Endothelial cell of hepatic sinusoid (primary cell): ENCODE data around the gene LRIT3.
"Not testable (repeated sequence)": the region's sequence is repeated elsewhere in the genome, so short reads cannot be mapped to it uniquely, and the experiment has no call there.

ENCODE experiments used
- in situ Hi-C: cut with HindIII; loops from 2 replicates; pipeline ENCODE4 v1.10.0; 2017; ENCODE audit warnings: low sequenced_read_pairs

Gene LRIT3

DNA sequence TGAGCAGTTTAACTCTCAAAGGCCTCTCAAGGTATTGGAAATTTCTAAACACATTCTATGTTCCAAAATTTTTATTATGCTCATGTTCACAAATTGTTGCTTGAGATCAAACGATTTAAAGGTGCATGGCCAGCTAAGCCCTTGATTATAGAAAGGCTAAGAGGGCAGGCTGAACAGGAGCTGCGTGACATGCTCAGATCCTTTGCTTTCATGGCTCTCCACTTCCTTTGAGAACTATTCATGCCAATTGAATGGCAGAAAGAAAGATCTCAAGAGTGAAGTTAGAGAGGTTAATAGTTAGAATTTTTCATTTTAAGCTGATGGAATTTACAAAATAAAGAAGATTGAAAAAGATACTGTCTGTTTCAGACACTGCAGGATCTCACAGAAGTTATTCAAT, 594 bp downstream of the LRIT3 start:
- in situ Hi-C loops, result no loop called here

DNA sequence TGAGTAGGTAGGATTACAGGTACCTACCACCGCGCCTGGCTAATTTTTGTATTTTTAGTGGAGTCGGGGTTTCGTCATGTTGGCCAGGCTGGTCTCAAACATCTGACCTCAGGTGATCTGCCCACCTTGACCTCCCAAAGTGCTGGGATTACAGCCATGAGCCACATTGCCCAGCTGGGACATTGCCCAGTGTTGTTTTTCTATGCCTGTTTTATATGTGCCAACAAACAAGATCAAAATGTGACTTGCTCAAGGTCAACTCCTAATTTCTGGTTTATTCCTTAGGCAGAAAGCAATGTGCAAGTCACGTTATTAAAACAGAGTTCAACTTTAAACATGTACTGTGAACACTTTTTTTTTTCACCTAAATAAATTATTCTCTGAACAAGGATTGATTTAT, 2.7 kb downstream of the LRIT3 start:
- in situ Hi-C loops, result no loop called here

DNA sequence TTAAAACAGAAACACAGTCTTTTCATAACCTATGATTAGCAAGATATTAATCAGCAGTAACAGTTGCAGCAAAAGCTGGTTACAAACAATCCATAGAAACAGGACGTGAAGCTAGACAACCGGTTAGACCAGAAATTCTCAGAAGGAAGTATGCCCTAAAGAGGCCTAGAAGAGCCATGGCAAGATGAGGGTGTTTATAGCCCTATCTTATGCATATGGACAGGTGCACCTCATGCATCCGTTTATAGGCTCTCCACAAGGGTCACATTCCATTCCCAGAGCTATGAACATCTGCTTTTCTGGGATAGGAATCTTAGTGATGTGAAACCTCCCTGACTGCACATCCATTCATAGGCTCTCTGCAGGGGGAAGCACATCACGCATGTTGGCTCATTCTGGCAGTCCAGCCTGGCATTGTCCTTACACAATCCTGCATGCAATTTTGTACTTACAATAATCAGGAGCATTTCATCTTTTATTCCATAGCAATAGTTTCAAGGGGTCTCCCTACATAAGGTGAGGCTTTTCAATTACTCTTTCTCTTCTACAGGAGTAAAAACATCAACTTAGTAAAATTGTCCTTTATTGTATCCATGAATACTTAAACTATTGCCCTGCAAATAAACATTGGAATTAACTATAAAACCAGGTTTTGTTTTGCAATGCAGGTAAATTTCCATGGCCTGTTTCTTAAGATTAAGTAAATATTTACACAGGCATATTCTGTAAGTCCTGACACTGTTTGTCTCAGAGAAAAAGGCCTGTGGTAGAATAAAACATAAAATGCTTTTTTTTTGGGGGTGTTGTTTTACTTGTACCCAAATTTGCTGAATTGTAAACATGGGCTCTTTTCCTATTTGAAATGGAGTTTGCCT, 11.8 kb downstream of the LRIT3 start:
- in situ Hi-C loops, result not testable (repeated sequence)

DNA sequence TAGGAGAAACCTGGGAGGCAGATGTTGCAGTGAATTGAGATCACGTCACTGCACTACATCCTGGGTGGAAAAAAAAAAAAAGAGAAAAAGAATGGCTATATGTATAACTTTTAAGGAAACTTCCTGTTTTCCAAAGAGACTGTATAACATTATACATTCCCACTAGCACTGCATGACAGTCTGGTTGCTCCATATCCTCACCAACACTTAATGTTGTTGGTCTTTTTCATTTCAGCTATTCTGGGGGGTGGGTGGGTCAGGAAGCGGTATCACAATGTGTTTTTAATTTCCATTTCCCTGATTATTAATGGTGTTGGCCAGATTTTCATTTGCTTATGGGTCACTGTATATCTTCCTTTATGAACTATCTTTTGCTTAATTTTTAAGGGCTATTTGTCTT, 13.4 kb downstream of the LRIT3 start:
- in situ Hi-C loops, result no loop called here

DNA sequence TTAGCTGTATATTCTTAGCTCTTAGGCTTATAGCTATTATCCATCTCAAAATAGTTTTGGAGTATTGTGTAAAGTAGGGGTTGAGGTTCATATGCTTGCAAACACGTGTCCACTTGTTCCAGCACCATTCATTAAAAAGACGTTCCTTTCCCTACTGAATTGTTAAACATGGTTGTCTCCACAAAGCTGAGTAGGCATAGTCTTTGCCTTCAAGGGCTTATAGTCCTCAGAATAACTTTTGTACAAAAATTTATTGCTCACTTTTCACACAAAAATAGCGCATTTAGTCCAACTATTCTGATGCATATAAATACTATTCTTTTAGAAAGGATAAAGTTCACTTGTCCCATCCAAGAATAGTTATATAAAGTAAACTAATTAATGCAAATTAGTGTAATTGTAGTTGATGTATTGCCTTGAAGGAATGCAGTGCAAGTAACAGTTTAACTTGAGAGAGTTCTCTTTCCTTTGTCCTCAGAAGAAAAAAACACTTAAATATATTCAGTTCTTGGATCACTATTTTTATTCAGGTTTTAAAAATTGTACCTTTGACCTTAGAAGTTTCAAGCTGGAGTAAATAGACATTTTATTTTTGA, 14.1 kb downstream of the LRIT3 start:
- in situ Hi-C loops, result no loop called here

DNA sequence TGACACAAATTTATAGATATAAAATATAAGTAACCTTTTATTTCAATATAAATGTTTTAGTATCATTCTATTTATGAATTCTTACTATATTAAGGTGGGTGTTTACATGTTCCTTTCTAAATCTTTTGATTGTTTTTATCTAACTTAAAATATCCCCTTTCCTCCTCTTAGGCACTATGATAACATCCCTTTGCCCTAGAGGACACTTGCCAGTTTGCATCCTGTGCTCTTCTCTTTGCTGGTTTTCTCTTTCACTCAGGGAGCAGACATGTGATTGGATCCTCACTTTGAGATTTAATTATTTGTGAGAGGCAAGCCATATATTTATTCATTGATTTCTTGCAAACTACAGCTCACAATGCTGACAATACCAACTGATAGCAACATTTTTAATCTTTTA, 16.2 kb downstream of the LRIT3 start:
- in situ Hi-C loops, result no loop called here

DNA sequence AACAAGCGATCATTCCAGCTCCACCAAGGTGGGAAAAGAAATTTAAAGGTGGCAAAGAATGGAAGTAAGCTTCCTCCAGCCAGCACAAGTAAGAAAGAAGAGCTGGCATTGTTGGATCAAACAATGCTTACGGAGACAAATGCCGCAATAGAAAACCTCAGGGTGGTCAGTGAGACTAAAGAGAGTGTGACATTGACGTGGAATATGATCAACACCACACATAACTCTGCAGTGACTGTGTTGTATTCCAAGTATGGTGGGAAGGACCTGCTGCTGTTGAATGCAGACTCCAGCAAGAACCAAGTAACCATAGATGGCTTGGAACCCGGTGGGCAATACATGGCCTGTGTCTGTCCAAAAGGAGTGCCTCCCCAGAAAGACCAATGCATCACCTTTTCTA, 22.2 kb downstream of the LRIT3 start:
- in situ Hi-C loops, result no loop called here

DNA sequence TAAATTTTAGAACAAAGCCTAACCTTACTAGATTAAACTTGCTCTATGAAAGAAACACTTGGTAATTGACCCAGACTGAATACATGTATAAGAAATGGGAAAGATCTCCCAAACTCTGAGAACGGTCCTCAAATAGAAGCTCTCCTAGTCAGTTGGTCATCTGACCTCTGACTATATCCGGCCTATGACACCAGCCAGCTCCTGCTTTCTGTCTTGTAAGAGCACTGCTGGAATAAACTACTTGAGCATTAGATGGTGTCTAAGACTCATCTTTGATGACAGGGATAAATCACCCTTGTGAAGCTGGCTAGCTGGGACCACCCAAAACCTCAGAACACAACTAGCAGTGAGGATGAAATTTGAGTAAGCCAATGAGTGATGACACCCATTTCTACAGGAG, 24.2 kb downstream of the LRIT3 start:
- in situ Hi-C loops, result no loop called here

DNA sequence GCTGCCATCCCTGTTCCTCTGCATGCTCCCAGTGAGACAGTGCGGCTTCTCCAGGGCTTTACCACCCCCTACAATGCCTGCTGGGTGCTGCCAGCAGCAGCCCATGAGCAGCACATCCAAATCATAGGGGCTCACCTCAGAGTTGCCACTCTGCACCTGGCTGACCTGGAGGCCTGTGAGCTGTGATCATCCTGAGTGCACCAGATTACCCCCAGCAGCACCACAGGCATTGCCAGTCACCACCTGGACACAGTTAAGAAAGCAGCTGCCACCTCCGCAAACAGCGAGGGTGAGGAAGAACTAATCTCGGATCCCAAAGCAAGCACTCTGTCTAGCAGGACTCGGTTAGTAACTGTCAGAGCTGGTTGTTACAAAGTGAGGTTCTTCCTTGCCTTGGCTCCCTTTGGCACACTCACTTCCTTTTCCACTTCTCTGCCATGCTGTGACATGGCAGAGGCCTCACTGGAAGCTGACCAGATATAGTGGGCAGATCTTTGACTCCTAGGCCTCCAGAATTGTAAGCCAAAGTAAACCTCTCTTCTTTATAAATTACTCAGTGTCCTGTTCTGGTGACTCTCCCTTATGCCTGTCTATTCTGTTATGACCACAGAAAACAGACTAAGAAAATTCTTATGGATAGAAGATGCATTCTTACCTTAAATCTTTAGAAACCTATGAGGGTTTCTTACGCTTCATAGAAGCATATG, 25.2 kb downstream of the LRIT3 start:
- in situ Hi-C loops, result no loop called here

DNA sequence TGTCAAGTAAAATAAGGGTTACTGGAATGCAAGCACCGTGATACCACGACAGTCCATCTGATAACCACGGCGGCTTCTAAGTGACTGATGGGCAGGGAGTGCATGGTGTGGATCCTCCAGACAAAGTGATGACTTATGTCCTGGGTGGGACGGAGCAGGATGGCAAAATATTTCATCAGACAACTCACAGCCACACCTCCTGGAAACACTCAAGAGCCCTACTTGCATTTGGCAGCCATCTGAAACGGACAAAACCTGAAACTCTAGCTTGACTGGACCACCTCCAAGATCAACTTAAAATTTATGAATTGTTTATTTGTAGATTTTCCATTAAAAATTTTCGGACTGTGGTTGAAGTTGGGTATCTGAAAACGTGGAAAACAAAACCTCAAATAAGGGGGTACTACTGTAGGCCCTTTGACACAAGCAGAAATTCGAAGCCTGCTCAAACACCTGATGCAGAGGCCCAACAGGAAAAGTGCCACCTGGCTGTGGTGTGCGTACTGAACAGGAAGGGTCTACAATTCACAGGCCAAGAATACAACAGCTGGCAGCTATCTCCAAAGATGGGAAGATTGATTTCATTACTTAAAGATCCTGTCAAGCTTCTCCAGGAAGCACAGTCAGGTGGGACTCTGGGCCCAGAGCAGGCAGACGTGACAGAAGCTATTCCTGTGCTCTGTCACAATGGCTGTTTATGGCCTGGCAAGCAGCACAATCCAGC, 26.0 kb downstream of the LRIT3 start:
- in situ Hi-C loops, result no loop called here

DNA sequence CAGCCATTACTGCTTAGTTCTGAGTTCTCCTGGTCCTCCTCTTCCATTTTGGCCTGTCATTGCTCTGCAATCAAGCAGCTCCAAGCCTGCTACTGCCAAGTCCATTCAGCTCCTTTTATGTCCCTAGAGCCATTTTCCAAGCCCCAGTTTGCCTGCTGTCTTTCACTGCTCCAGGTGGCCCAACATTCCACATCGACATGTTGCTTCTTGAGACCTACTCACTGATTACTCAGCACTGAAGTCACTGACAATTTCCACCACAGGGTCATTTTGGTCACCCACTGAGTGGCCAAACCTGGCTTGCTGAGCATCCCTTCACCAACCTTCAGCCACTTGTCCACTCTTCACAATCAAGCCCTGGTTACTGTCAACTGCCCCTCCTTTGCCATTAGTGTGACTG, 27.2 kb downstream of the LRIT3 start:
- in situ Hi-C loops, result no loop called here

DNA sequence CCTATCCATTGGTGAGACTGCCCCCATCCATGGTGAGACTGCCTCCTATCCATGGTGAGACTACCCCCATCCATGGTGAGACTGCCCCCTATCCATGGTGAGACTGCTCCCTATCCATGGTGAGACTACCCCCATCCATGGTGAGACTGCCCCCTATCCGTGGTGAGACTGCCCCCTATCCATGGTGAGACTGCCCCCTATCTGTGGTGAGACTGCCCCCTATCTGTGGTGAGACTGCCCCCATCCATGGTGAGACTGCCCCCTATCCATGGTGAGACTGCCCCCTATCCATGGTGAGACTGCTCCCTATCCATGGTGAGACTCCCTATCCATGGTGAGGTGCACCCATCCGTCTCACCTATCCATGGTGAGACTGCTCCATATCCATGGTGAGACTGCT, 27.6 kb downstream of the LRIT3 start:
- in situ Hi-C loops, result not testable (repeated sequence)

DNA sequence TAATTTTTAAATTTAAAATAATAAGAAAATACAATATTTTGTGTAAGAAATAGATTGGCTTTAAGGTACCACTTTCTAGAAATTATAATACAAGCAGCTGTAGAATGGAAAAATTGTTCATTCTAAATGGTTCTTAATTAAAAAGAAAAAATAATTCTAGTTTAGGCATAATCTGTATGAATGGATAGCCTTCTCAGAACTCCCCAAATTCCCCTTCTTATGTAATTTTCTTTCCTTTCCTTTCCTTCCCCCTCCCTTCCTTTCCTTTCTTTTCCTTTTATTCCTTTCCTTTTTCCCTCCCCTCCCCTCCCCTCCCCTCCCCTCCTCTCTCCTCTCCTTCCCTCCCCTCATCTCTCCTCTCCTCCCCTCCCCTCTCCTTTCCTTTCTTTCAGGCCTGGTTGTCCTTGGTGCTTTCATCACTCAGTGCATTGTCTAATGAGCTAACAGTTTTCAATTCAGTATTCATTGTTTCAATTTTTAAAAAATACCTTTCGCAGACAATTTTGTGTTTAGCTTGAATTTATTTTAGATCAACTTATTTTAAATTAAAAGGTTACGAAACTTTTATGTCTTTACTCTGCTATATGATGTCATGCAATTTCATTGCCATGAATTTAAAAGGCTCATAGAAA, 28.8 kb downstream of the LRIT3 start:
- in situ Hi-C loops, result no loop called here

DNA sequence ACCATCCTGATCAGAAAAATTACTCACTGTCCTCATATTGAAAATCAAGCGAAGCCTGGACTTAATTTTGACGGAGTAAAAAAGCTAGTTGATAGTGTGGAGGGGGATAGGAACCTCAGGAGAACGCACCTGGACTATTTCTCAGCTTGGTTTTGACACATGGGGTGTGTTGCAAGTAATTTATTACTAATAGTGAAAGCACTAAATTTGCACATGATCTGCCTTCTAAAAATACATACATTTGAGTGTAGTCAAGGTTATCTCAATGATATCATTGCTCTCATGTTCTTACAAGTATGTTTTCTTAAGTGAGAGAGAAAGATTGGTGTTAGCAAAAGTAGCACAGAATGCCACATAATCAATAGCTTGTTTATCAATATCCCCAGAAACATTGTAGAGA, 29.5 kb downstream of the LRIT3 start:
- in situ Hi-C loops, result no loop called here

DNA sequence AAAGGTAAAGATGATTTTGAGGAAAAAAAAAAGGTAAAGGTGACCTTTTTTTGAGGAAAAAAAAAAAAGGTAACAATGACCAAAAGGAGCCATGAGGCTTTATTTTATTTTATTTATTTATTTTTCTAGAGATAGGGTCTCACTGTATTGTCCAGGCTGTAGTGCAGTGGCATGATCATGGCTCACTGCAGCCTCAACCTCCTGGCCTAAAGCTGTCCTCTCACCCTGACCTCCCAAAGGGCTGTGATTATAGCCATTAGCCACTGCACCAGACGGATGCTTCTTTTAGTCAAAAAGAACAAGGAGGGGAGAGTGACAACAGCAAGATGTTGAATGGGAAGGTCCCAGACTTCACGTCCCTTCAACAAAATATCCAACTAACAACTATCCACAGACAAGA, 30.4 kb downstream of the LRIT3 start:
- in situ Hi-C loops, result no loop called here

DNA sequence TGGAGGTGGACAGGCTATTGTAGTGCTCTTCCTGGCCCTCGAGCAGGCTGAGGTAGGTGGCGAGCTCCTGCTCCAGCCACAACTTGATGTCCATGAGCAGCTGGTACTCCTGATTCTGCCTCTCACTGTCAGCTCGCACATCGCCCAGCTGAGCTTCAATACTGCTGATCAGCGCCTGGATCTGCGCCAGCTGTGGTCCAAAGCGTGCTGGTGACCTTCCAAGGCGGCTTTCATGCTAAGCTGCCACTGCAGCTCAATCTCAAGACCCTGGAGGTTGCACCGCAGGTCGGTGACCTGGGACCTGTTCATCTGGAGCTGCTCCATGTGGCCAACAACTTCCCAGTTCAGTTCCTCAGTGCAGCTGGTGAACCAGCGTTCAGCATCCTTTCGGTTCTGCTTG, 31.2 kb downstream of the LRIT3 start:
- in situ Hi-C loops, result no loop called here

DNA sequence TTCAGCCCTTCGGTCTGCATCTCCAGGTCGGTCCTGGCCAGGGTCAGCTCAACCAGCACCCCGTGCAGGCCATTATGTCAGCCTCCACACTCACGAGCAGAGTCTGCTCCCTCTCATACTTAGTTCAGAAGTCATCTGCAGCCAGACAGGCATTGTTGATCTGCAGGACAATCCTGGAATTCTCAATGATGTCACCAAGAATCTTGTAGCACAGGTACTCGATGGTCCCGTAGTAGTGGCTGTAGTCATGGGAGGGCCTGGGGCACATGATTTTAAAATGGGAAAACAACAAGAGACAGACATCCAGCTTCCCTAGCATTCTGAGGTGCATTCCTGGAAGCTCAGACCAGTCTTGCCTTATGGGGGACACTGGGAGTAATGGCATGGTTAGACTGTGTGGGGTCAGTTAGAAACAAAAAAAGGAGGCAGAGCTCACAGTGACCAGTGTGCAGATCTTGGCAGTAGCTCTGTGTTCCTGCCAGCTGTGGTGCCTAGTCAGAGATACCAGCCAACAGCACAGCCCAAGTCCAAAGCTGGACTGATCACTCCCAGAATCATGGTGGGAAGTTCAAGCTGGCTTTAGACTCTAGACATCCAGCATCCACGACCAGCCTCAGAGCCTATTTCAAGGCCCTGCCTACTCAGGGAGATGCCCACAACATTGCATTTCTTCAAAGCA, 31.9 kb downstream of the LRIT3 start:
- in situ Hi-C loops, result no loop called here

DNA sequence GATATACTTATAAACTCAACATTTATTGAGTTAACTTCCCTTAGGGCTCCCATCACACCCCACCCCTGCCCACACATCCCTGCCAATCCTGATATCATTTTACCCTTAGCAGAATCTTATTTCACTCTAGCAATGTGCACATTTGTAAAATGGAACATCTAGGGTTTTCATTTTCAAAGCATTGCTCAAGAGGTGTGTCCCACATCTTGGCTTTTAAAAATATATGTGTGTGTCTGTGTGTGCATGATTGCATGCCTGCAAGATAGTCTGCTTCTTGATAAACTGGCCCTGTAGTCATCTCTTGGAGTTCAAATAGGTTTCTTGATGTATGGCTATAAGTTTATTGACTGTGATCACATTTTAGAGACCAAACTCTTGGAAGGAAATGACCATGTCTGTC, 38.4 kb downstream of the LRIT3 start:
- in situ Hi-C loops, result no loop called here

DNA sequence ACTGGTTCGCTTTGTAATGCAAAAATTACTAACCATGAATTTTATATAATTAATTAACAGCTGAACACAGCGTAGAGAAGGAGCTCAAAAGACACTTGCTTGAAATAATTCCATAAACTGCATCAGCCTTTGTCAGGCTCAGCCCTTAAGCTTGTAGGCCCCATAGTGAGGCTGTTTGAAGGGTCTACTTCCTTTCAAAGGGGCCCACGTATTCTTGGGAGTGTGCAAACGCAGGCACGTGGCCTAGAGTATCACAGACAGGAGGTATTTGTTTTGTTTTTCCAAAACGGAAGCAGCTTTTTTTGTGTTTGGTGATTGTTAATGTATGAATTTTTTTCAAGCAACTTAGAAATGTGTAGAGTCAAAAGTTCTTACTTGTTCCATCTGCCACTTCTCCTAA, 39.2 kb downstream of the LRIT3 start:
- in situ Hi-C loops, result no loop called here

DNA sequence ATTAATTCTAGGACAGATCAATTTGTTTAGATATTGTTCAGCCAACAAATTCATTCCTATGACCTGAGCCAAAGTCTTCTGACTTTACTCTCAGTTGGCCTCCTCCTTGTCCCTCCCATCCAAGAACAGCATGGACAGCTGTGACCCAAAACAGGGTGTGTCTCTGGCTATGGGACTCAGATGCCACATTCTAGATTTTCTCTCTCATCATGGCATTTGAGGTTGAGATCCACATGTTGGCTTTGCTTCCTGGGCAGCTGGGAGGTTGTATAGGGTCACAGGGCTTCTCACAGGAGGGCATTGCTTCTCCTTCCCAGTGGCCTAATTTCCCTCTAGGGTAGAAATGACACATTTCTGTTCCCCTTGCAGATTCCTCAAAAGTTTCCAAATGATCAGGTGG, 42.2 kb downstream of the LRIT3 start:
- in situ Hi-C loops, result no loop called here
